HG03520 (cell line): ENCODE results near the gene PTEN.
A peak's percentile ranks its signal among the peaks of the same experiment; 100 is the strongest.
"Not testable (repeated sequence)": the region's sequence is repeated elsewhere in the genome, so short reads cannot be mapped to it uniquely, and the experiment has no call there.

Source experiments
- ATAC-seq: cut with Tn5 transposase; IDR thresholded peaks from one replicate; pipeline ENCODE4 v1.9.1; 2021; ENCODE audit warnings: mild to moderate bottlenecking, moderate library complexity; ENCODE audit not compliant: unreplicated experiment

PTEN gene

GRCh38 chr10:87844837-87845623 lies 18.4 kb upstream of the PTEN start:
- ATAC-seq, result no peak

- no peak for ATAC-seq
Observed at GRCh38 chr10:87845624-87845998, 17.8 kb upstream of the PTEN start.

- ATAC-seq, result no peak
Observed at GRCh38 chr10:87846023-87846422, 17.4 kb upstream of the PTEN start.

GRCh38 chr10:87846711-87847110 lies 16.7 kb upstream of the PTEN start:
- ATAC-seq, result not testable (repeated sequence)

- no peak for ATAC-seq
Observed at GRCh38 chr10:87847550-87847949, 15.9 kb upstream of the PTEN start.

GRCh38 chr10:87849001-87849400 lies 14.4 kb upstream of the PTEN start:
- no peak for ATAC-seq

GRCh38 chr10:87850742-87851205 lies 12.7 kb upstream of the PTEN start:
- no peak for ATAC-seq

- ATAC-seq, result no peak
Observed at GRCh38 chr10:87852089-87852488, 11.3 kb upstream of the PTEN start.

GRCh38 chr10:87855247-87855646 lies 8.2 kb upstream of the PTEN start:
- not testable (repeated sequence) for ATAC-seq

- ATAC-seq, result not testable (repeated sequence)
Observed at GRCh38 chr10:87855665-87856064, 7.8 kb upstream of the PTEN start.

GRCh38 chr10:87860156-87860795 lies 3.1 kb upstream of the PTEN start:
- ATAC-seq, result no peak

GRCh38 chr10:87860816-87861403 lies 2.5 kb upstream of the PTEN start:
- no peak for ATAC-seq

GRCh38 chr10:87861566-87861952 lies 1.9 kb upstream of the PTEN start:
- ATAC-seq, result peak; percentile 6

- ATAC-seq, result peak; percentile 46
Observed at GRCh38 chr10:87861953-87862678, 1.3 kb upstream of the PTEN start.

- no peak for ATAC-seq
Observed at GRCh38 chr10:87862679-87863052, 759 bp upstream of the PTEN start.

GRCh38 chr10:87863951-87864495 lies 598 bp downstream of the PTEN start:
- not testable (repeated sequence) for ATAC-seq

GRCh38 chr10:87864496-87865059 lies 1.2 kb downstream of the PTEN start:
- ATAC-seq, result no peak

- no peak for ATAC-seq
Observed at GRCh38 chr10:87865241-87865881, 1.9 kb downstream of the PTEN start.

- ATAC-seq, result no peak
Observed at GRCh38 chr10:87866412-87866974, 3.1 kb downstream of the PTEN start.

- no peak for ATAC-seq
Observed at GRCh38 chr10:87867453-87867852, 4.0 kb downstream of the PTEN start.
